Stimulated activated CD8-positive, alpha-beta memory T cell treated with anti-CD3 and anti-CD28 coated beads, Interleukin-15, amount 100 ng/mL, for 24 hours (primary cell): ENCODE measurements around the gene CEP70.
"Not testable (repeated sequence)": the region's sequence is repeated elsewhere in the genome, so short reads cannot be mapped to it uniquely, and the experiment has no call there.

ENCODE experiments used
- DNase-seq: peaks from one replicate; pipeline ENCODE4 v3.0.0-alpha.2; 2020; ENCODE audit warnings: low read depth

Gene CEP70

DNA sequence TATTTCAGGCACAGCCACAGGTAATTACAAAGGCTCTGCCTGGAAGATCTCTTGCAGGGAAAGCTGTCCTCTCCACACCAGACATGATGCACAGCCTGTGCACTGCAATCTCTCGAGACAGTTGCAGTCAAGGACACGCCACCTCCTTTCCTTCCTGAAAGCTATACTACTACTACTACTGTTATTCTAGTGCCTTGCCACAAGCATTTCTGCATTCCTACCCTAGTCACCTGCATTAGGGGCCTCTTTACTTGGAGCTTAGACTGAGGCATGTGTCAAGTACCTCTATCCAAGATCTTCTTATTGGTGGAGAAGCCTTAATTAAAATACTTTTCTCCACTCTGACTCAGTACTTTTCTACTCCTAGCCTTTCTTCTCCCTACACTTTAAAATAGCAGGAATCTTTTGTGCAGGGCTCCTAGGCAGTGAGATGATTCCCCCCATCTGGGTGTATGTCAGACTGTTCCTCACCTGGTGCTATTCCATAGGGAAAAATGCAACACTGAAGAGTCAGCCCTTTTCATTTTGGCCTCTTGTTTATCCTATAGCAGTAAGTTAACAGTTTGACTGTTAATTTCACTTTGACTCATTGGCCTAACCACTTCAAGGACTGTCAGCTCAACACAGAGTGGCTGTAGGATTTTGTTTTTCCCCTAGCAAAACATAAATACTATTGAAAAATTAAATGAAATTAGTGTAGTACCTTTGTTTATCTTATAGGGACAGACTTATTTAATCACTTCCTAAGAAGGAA lies 80.8 kb downstream of the CEP70 start:
- DNase-seq: no peak

DNA sequence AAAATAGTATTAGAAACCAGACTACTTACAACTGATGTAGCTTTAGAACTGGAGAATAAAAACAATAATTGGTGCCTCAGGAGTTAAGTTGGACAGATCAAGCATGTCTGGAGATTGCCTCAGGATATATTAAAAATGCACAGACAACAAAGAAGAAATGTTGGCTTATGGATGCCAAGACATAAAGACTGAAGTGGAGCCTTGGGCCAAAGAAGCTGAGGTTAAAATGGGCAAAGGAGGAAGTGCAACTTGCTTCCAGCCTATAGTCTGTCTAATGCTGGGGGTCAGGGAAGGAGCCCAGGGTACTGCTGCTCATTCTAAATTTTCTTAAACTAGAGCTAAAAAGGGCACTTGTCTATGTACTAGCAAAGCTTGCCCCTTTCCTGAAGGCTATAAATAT lies 82.1 kb downstream of the CEP70 start:
- no peak for DNase-seq

DNA sequence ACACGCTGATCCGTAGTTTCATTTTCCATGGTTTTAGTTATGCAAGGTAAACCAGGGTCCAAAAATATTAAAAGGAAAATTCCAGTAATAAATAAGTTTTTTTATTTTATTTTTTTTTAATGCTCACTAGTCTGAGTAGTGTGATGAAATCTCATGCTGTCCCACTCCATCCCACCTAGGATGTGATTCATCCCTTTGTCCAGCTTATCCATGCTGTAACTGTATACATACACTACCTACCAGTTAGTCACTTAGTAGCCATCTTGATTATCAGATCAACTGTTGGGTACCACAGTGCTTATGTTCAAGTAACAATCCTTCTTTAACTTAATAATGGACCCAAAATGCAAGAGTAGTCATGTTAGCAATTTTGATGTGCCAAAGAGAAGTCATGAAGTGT lies 84.5 kb downstream of the CEP70 start:
- DNase-seq: no peak

DNA sequence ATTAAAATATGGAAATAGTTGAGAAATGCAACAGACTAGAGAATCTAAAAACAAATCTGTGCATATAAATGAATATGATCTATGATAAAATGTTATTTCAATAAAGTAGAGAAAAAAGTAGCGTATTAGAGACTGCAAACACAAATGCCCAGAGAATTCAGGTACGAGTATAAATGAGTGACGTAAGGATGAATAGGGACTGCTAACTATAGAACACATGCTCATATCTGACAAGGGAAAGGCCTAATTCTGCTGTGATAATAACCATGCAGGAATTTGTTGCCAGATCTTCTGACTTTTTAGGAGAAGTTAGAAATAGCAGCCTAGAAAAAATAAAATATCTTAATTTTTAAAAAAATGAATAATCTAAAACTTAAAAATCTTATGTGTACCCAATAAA lies 86.5 kb downstream of the CEP70 start:
- no peak for DNase-seq

DNA sequence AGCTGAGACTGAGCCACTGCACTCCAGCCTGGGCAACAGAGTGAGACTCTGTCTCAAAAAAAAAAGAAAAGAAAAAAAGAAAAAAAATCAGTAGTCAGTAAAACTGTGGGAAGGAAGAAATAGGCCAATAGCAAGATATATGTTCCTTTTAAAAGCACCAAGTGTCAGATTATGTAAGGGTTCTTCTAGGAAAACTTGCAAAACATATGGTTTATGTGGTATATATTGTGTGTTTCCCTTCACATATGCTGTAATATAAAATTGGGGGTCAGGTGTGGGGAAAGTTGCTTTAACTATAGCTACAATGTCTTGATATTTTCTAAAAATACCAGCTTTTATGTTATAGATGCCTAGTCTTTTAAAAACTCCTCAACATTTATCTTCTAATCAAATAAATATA lies 95.1 kb downstream of the CEP70 start:
- no peak for DNase-seq

DNA sequence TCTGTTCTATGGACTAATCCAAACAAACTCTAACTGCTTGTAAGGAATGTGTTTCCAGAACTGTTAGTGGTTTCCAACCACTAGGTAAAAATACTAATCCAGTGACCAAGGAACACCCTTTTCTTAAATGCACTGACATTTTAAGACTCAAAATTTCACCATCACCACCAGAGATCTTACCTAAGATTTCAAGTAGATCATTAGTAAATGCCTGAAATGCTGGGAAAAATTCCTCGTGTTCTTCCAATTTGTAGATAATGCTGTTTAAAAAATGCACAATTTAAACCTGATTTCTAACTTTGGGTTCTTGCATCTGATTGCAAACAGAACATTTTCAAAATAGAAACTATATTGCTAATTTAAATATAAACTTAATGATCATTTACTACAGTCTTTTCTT lies 96.2 kb downstream of the CEP70 start:
- no peak for DNase-seq

GRCh38 chr3:138497021-138497420 lies 97.0 kb downstream of the CEP70 start:
- no peak for DNase-seq

- no peak for DNase-seq
Measured at GRCh38 chr3:138496436-138496835, 97.6 kb downstream of the CEP70 start.

GRCh38 chr3:138495638-138496037 lies 98.4 kb downstream of the CEP70 start:
- not testable (repeated sequence) for DNase-seq

DNA sequence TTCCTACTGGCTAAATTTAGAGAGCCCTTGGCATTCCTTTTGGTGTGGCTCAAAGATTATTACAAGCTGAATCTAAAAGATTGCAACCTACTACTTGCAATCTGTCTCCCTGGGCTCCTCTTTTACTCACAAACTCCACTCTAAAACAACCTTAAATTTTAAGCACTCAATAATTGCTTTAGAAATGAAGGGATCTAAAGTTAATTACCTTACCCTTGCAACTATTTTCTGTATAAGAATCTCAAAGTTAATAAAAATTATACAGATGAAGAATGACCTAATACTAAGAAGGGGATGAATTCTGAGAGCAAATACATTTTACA lies 99.5 kb downstream of the CEP70 start:
- DNase-seq: no peak

- no peak for DNase-seq
Measured at GRCh38 chr3:138493804-138494606, 100.1 kb downstream of the CEP70 start.

DNA sequence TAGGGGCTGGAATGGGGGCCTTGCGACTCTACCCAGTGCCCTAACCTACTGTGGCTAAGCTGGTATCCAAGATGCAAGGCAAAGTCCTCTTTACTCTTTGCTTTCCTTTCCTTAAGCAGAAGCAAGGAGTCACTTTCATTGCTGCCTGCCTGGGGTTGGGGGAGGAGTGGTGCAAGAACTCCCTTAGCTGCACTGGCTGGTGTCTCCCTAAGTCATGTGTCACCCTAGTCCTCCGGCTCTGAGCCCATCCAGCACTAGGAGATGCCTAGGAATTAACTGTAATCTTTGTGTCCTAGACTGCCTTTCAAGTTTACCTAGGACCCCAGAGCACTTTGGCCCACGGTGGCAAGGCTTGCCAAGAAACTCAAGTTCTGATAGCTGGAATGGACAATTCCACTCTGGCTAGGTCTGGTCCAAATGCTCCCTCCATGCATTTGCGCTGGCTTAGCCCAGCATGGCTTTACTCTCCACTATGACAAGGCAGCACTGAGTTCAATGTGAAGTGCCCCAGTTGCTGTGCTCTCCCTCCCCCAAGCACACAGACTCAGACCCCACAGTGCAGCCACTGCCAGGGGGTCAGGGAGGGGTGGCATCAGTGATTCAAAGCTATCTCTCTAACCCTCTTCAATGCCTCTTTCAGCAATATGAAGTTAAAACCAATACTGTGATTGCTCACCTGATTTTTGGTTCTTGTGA lies 100.9 kb downstream of the CEP70 start:
- no peak for DNase-seq

GRCh38 chr3:138491971-138492370 lies 102.1 kb downstream of the CEP70 start:
- DNase-seq: no peak

DNA sequence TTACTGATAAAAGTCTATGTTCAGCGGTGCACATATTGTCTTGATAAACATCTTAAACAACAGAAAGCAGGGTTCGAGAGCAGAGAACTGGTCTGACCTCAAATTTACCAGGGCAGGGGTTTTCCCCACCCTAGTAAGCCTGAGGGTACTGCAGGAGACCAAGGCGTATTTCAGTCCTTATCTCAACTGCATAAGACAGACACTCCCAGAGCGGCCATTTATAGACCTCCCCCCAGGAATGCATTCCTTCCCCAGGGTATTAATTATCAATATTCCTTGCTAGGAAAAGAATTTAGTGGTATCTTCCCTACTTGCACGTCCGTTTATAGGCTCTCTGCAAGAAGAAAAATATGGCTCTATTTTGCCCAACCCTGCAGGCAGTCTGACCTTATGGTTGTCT lies 107.5 kb downstream of the CEP70 start:
- not testable (repeated sequence) for DNase-seq

GRCh38 chr3:138484672-138485071 lies 109.4 kb downstream of the CEP70 start:
- not testable (repeated sequence) for DNase-seq

- no peak for DNase-seq
Measured at GRCh38 chr3:138479438-138479863, 114.6 kb downstream of the CEP70 start.

- DNase-seq: no peak
Measured at GRCh38 chr3:138477801-138478200, 116.3 kb downstream of the CEP70 start.

DNA sequence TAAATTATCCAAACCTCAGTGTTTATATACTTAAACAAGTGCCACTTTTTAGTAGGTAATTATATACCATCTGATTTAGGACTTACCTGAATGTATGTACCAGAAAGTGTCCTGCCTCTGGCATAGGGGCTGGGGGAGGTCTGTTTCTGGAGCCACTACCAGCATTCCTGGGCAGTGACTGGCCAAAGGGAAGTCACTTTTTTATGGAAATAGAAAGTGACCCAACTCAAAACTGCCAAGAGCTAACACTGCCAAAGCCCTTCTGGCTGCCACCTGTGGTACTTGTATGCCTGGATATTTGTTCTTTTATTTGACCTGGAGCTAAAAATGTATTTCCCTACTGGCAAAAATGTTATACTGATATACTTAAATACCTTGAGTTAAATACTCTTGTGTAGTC lies 116.9 kb downstream of the CEP70 start:
- DNase-seq: no peak

GRCh38 chr3:138476526-138476925 lies 117.5 kb downstream of the CEP70 start:
- no peak for DNase-seq

DNA sequence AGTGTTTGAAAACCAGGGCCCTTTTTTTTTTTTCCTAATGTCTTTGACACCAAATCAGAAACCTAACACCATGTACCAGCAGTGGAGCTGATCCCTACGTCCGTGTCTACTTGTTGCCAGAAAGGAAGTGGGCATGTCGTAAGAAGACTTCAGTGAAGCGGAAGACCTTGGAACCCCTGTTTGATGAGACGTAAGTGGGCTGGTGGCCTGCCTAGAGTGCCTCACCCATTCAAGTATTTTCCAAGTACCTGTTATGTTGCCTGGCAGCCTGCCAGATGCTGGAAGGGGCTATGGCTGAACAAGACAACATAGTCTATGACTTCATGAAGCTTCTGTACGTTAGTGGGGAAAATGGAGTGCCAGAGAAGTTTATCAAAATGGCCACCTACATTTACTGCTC lies 119.9 kb downstream of the CEP70 start:
- DNase-seq: no peak

DNA sequence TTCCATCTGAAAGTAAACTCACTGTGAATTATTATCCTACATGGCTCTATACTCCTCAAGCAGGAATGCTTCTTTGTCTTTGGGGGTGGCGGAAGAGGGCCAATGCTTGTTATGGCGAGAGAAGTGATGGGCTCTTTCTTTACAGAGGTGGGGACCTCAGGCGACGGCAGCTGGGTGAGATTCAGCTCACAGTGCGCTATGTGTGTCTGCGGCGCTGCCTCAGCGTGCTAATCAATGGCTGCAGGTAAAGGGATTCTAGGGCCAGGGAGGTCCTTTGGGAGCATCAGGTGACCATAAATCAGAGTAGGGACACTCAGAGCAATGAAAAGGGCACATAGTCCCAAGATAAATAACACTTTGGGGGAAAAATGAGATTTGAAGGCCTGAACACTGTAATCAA lies 120.7 kb downstream of the CEP70 start:
- no peak for DNase-seq

GRCh38 chr3:138472141-138472825 lies 121.8 kb downstream of the CEP70 start:
- DNase-seq: no peak
